Measurements from ENCODE around the gene EHMT1.

EHMT1 gene

DNA sequence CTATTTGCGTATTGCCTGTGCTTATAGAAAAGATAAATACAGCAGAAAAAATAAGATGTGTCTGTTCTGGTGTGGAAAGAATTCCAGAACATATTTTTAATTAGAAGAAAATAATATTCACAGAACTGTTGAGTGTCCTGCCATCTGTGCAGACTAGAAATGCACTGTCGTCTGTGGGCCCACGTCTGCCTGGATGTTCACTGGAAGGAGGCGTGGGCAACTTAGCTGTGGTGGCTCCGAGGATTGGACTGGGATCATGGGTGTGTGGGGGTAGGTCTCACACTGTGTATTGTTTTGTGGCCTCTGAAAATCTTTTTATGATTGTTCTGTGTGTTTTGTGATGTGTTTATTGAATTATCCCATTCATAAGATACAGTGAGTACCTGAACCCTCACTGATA, 132.8 kb downstream of the EHMT1 start:
- Histone ChIP-seq H3K27me3 (ENCODE audit: insufficient read depth, low read depth) (no peaks in the 10 kb centered on the region), H4K20me1 (ENCODE audit: insufficient read depth) (no peaks in the 10 kb centered on the region), H3K9ac (no peak overlapping the region), H2AFZ (ENCODE audit: low read depth) (no peak overlapping the region), H3K4me1 (ENCODE audit: low read depth, poor library complexity, severe bottlenecking) (peaks cover 6% of the 10 kb centered on the region), H3K36me3 (ENCODE audit: insufficient read depth) (no peaks in the 10 kb centered on the region), H3K27ac (no peak overlapping the region), H3K4me2 (no peak overlapping the region), H3K4me3 (IDR thresholded peaks at IDR 0.05; ENCODE audit: insufficient read depth, low read depth, low read length) (no peak overlapping the region), H3K79me2 (ENCODE audit: insufficient read depth, low read depth) (no peaks in the 10 kb centered on the region)
- TF ChIP-seq, protein P1, sequence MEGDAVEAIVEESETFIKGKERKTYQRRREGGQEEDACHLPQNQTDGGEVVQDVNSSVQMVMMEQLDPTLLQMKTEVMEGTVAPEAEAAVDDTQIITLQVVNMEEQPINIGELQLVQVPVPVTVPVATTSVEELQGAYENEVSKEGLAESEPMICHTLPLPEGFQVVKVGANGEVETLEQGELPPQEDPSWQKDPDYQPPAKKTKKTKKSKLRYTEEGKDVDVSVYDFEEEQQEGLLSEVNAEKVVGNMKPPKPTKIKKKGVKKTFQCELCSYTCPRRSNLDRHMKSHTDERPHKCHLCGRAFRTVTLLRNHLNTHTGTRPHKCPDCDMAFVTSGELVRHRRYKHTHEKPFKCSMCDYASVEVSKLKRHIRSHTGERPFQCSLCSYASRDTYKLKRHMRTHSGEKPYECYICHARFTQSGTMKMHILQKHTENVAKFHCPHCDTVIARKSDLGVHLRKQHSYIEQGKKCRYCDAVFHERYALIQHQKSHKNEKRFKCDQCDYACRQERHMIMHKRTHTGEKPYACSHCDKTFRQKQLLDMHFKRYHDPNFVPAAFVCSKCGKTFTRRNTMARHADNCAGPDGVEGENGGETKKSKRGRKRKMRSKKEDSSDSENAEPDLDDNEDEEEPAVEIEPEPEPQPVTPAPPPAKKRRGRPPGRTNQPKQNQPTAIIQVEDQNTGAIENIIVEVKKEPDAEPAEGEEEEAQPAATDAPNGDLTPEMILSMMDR (conservative IDR thresholded peaks at IDR 0.05; ENCODE audit: low read depth, low read length): no peak

DNA sequence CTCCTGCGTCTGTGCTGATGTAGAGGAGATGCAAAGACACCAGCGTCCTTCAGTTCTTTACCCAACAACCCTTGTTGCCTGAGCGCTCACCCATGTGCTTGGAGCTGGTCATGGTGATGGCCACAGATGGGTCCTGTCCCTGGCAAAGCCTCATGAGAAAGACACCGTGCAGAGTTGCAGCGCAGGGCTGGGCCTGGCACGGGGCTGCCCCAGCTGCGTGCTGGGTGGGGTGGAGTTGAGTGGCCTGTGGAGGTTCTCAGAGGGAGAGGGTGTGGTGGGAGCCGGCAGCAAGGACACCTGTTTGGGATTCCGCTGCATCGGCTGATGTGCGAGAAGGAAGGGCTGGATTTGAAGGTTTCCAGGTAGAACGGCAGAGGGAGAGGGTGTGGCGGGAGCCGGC, 133.6 kb downstream of the EHMT1 start:
- Histone ChIP-seq H2AFZ (ENCODE audit: low read depth) (no peak overlapping the region), H3K4me1 (ENCODE audit: low read depth, poor library complexity, severe bottlenecking) (peaks cover 14% of the 10 kb centered on the region), H3K4me2 (no peak overlapping the region), H3K9ac (no peak overlapping the region), H3K4me3 (IDR thresholded peaks at IDR 0.05; ENCODE audit: insufficient read depth, low read depth, low read length) (no peak overlapping the region), H3K27me3 (ENCODE audit: insufficient read depth, low read depth) (no peaks in the 10 kb centered on the region), H3K27ac (no peak overlapping the region), H3K79me2 (ENCODE audit: insufficient read depth, low read depth) (no peaks in the 10 kb centered on the region), H4K20me1 (ENCODE audit: insufficient read depth) (no peaks in the 10 kb centered on the region), H3K36me3 (ENCODE audit: insufficient read depth) (no peaks in the 10 kb centered on the region)
- TF ChIP-seq, protein P1 (conservative IDR thresholded peaks at IDR 0.05; ENCODE audit: low read depth, low read length): no peak

DNA sequence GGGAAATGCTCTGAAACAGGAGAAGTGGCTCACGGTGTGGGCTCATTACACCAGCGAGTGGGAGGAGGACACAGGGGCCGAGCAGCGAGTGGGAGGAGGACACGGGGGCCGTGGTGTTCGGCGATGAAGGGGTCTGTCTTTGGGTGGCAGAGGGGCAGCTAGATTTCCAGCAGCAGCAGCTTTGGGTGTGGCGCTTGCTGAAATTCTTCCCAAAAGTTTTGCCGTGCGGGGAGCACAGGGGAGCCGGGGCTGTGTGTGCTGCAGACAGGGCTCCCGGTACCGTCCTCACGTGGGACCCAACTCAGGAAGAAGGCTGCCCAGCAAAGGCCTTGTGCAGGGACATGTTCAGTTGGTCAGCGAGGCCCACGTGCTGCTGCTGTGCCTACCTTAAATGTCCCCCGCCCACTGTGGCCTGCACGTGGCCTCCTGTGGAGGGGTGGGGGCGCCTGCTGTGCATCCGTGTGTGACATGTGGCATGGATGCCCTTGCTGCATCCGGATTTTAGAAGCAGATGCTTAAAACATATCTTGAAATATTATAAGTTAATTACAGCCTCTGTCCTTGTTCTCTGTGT, 134.5 kb downstream of the EHMT1 start:
- Histone ChIP-seq H3K4me2 (no peak overlapping the region), H3K9ac (no peak overlapping the region), H4K20me1 (ENCODE audit: insufficient read depth) (no peaks in the 10 kb centered on the region), H3K4me3 (IDR thresholded peaks at IDR 0.05; ENCODE audit: insufficient read depth, low read depth, low read length) (no peak overlapping the region), H3K79me2 (ENCODE audit: insufficient read depth, low read depth) (no peaks in the 10 kb centered on the region), H3K36me3 (ENCODE audit: insufficient read depth) (no peaks in the 10 kb centered on the region), H3K27ac (no peak overlapping the region), H3K27me3 (ENCODE audit: insufficient read depth, low read depth) (no peaks in the 10 kb centered on the region), H2AFZ (ENCODE audit: low read depth) (no peak overlapping the region), H3K4me1 (ENCODE audit: low read depth, poor library complexity, severe bottlenecking) (peaks cover 22% of the 10 kb centered on the region)
- TF ChIP-seq, protein P1 (conservative IDR thresholded peaks at IDR 0.05; ENCODE audit: low read depth, low read length): no peak

DNA sequence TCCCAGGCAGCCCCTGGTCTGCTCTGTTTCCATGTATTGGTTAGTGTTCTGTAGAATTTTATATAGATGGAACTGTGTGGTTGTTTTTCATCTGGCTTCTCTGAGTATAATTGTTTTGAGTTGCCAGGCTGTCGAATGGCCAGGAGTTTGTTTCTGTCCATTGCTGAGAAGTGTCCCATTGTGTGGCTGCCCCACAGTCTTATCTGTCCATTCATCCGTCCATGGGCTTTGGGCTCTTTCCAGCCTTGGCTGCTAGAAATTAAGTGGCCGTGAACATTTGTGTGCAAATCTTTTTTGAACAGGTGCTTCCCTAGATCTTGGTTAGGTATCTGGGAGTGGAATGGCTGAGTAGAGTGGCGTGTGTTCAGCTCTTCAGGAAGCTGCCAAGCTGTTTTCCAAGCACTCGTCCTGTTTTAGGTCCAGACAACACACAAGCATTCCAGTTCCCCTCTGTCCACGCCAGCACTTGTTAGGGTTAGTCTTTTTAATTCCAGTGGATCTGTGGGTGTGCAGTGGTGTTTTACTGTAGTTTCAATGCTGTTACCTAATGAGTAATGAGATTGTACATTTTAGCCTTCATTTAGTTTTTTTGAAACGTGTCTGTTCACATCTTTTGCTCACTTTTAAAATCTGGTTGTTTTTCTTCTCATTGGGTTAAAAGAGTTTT, 136.6 kb downstream of the EHMT1 start:
- Histone ChIP-seq H3K4me3 (IDR thresholded peaks at IDR 0.05; ENCODE audit: insufficient read depth, low read depth, low read length) (no peak overlapping the region), H2AFZ (ENCODE audit: low read depth) (no peak overlapping the region), H3K4me2 (no peak overlapping the region), H3K4me1 (ENCODE audit: low read depth, poor library complexity, severe bottlenecking) (peaks cover 27% of the 10 kb centered on the region), H4K20me1 (ENCODE audit: insufficient read depth) (no peaks in the 10 kb centered on the region), H3K9ac (no peak overlapping the region), H3K27ac (no peak overlapping the region), H3K27me3 (ENCODE audit: insufficient read depth, low read depth) (no peaks in the 10 kb centered on the region), H3K36me3 (ENCODE audit: insufficient read depth) (no peaks in the 10 kb centered on the region), H3K79me2 (ENCODE audit: insufficient read depth, low read depth) (no peaks in the 10 kb centered on the region)
- TF ChIP-seq, protein P1 (conservative IDR thresholded peaks at IDR 0.05; ENCODE audit: low read depth, low read length): no peak

Data from KMS-11 (cell line).